ENCODE data around the gene MPHOSPH9.

The MPHOSPH9 gene

DNA sequence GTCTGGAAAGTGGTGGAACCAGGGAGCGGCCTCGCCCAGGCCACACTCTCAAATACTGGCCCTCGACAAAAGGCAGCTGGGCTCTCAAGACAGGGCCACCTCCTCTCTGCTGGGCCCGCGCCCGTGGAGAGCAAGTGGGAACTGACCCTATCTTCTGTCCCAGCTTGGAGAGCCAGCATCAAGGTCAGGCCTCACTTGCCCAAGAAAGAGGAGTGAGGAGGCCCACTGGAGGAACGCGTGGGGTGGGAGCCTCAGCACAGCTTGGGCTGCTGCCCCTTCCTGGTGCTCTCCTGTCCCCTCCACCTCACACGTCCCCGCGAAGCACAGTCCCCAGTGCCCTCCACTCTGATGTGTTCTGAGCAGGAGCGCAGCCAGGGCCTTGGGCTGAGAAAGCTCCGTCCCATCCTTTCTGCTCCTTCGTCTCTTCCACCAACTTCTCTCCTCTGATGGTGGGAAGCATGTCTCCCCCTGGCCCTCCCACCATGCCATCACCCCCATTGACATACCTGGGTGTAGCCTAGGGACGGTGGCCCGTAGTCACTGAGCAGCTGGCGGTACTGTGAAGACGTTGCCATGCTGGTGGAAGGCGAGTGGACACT lies 33.8 kb upstream of the MPHOSPH9 start:
- no peak for ATAC-seq
- TF ChIP-seq CSDC2 (CRISPR knock-in tag; IDR thresholded peaks at IDR 0.05) = no peak
- TF ChIP-seq PPARA (CRISPR knock-in tag; IDR thresholded peaks at IDR 0.05; ENCODE audit: borderline replicate concordance) = no peak
- TF ChIP-seq, protein P1, sequence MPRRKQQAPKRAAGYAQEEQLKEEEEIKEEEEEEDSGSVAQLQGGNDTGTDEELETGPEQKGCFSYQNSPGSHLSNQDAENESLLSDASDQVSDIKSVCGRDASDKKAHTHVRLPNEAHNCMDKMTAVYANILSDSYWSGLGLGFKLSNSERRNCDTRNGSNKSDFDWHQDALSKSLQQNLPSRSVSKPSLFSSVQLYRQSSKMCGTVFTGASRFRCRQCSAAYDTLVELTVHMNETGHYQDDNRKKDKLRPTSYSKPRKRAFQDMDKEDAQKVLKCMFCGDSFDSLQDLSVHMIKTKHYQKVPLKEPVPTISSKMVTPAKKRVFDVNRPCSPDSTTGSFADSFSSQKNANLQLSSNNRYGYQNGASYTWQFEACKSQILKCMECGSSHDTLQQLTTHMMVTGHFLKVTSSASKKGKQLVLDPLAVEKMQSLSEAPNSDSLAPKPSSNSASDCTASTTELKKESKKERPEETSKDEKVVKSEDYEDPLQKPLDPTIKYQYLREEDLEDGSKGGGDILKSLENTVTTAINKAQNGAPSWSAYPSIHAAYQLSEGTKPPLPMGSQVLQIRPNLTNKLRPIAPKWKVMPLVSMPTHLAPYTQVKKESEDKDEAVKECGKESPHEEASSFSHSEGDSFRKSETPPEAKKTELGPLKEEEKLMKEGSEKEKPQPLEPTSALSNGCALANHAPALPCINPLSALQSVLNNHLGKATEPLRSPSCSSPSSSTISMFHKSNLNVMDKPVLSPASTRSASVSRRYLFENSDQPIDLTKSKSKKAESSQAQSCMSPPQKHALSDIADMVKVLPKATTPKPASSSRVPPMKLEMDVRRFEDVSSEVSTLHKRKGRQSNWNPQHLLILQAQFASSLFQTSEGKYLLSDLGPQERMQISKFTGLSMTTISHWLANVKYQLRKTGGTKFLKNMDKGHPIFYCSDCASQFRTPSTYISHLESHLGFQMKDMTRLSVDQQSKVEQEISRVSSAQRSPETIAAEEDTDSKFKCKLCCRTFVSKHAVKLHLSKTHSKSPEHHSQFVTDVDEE (CRISPR knock-in tag; IDR thresholded peaks at IDR 0.05) = no peak
- no peak for TF ChIP-seq RARB (CRISPR knock-in tag; IDR thresholded peaks at IDR 0.05)
- TF ChIP-seq ESRRG (CRISPR knock-in tag; IDR thresholded peaks at IDR 0.05) = no peak
- no peak for TF ChIP-seq CSRNP3 (CRISPR knock-in tag; IDR thresholded peaks at IDR 0.05)
- TF ChIP-seq GLIS3 (CRISPR knock-in tag; IDR thresholded peaks at IDR 0.05) = no peak

DNA sequence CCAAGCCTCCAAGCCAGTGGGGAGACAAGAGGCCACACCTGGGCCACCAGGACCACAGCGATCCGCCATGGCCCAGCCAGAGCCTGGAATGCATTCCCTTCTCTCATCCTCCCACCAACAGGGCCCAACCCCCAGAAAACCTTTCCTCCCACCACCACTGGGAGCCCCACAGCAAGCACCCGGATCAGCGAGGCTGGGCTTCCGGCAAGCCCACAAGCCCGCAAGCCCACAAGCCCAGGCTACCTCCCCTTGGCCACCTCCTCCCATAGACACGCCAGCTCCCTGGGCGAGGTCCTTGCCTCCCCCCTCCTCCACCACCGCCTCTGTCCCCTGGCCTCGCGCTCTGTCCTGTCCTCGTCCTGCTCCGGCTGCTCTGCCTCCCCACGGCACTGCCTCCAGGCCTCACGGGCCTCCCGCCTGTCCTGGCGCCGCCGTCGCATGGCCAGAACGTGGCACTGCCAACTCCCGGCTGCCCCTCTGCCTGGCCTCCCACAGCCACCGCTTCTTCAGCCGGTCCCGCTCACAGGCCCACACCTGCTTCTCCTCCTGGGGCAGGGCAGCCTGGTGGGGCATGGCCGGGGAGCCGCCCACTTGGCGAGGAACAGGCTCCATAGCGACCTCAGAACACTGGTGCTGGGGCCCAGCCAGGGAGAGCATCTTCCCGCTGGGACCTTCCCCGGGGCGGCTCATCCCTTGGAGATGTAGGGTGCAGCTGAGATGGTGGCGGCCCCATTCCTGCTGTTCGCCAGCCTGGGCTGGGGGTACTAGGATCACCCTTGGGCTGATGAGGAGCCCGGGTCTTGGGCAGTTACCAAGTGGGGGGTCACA lies 33.1 kb upstream of the MPHOSPH9 start:
- no peak for ATAC-seq
- TF ChIP-seq CSDC2 (CRISPR knock-in tag; IDR thresholded peaks at IDR 0.05) (no peak), TOX (CRISPR knock-in tag; IDR thresholded peaks at IDR 0.05; ENCODE audit: borderline replicate concordance) (no peak)

GRCh38 chr12:123264642-123265041 lies 31.7 kb upstream of the MPHOSPH9 start:
- ATAC-seq = no peak
- TF ChIP-seq, protein P1 (CRISPR knock-in tag; IDR thresholded peaks at IDR 0.05) = no peak
- TF ChIP-seq BACH2 (CRISPR knock-in tag; IDR thresholded peaks at IDR 0.05; ENCODE audit: borderline replicate concordance) = no peak
- no peak for TF ChIP-seq PPARA (CRISPR knock-in tag; IDR thresholded peaks at IDR 0.05; ENCODE audit: borderline replicate concordance)
- no peak for TF ChIP-seq TOX (CRISPR knock-in tag; IDR thresholded peaks at IDR 0.05; ENCODE audit: borderline replicate concordance)
- TF ChIP-seq ISL1 (CRISPR knock-in tag; IDR thresholded peaks at IDR 0.05) = no peak
- TF ChIP-seq GLIS3 (CRISPR knock-in tag; IDR thresholded peaks at IDR 0.05) = no peak
- TF ChIP-seq TCF4 (CRISPR knock-in tag; IDR thresholded peaks at IDR 0.05; ENCODE audit: borderline replicate concordance) = no peak
- TF ChIP-seq PATZ1 (CRISPR knock-in tag; IDR thresholded peaks at IDR 0.05; ENCODE audit: borderline replicate concordance) = no peak
- no peak for TF ChIP-seq ZNF70 (CRISPR knock-in tag; IDR thresholded peaks at IDR 0.05)
- TF ChIP-seq OSR1 (CRISPR knock-in tag; IDR thresholded peaks at IDR 0.05) = no peak
- no peak for TF ChIP-seq SNAI2 (CRISPR knock-in tag; IDR thresholded peaks at IDR 0.05)
- TF ChIP-seq, protein P2, sequence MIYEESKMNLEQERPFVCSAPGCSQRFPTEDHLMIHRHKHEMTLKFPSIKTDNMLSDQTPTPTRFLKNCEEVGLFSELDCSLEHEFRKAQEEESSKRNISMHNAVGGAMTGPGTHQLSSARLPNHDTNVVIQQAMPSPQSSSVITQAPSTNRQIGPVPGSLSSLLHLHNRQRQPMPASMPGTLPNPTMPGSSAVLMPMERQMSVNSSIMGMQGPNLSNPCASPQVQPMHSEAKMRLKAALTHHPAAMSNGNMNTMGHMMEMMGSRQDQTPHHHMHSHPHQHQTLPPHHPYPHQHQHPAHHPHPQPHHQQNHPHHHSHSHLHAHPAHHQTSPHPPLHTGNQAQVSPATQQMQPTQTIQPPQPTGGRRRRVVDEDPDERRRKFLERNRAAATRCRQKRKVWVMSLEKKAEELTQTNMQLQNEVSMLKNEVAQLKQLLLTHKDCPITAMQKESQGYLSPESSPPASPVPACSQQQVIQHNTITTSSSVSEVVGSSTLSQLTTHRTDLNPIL (CRISPR knock-in tag; IDR thresholded peaks at IDR 0.05; ENCODE audit: low read depth) = no peak

Data from SK-N-SH treated with all-trans-retinoic acid at 6 μM for 48 hours (cell line).